CD4-positive, alpha-beta memory T cell (primary cell): ENCODE measurements around the gene MYO1A. TPM values are rescaled to one million over a fixed set of nuclear protein-coding genes. Genes with fewer than 3 reads are reported as not detected.

ENCODE experiments used
- CTCF ChIA-PET: fragments of 350-600 bp; sonication (Branson Sonifier 250); formaldehyde crosslinking; loops from one replicate; lab custom pipeline; 2021; ENCODE audit warnings: inconsistent platforms; ENCODE audit not compliant: partially characterized antibody; lab: Charles Lee
- POLR2A ChIA-PET: fragments of 350-600 bp; sonication (Branson Sonifier 250); formaldehyde crosslinking; loops from one replicate; lab custom pipeline; 2021; ENCODE audit not compliant: partially characterized antibody; lab: Charles Lee
- DNase-seq, 5 donors: peaks; one replicate each; pipeline versions ENCODE4 v3.0.0 to v3.0.0-alpha.2; 2020 to 2022; ENCODE audit warnings: mixed read lengths in 1 of 5
- H3K27ac ChIP-seq: one replicate; pipeline ENCODE4 v1.7.0; 2013; ENCODE audit warnings: low read depth, low read length
- H3K27me3 ChIP-seq: 2 replicates; pipeline ENCODE4 v1.7.0; 2013; ENCODE audit warnings: mild to moderate bottlenecking, low read length, moderate library complexity; ENCODE audit not compliant: insufficient read depth
- H3K36me3 ChIP-seq: 2 replicates; pipeline ENCODE4 v1.7.0; 2013; ENCODE audit warnings: mild to moderate bottlenecking, low read length, moderate library complexity; ENCODE audit not compliant: insufficient read depth
- H3K4me1 ChIP-seq: 2 replicates; pipeline ENCODE4 v1.7.0; 2013; ENCODE audit warnings: mild to moderate bottlenecking, low read length, moderate library complexity; ENCODE audit not compliant: insufficient read depth
- H3K4me3 ChIP-seq, 2 donors: one replicate each; pipeline ENCODE4 v1.7.0; 2013; ENCODE audit warnings: low read length in 2 of 2, mild to moderate bottlenecking in 1 of 2
- H3K9me3 ChIP-seq, 2 donors: one replicate each; pipeline ENCODE4 v1.7.0; 2013; ENCODE audit warnings: low read length in 2 of 2, control low read depth in 1 of 2; ENCODE audit not compliant: control insufficient read depth in 1 of 2
- H3K27ac Mint-ChIP-seq, 7 donors: one replicate each; pipeline ENCODE4 v1.8.0; 2020 to 2021; ENCODE audit warnings: mixed read lengths in 7 of 7, mild to moderate bottlenecking in 6 of 7, inconsistent platforms in 3 of 7, moderate library complexity in 3 of 7
- H3K27me3 Mint-ChIP-seq, 2 donors: one replicate each; pipeline ENCODE4 v1.8.0; 2020 to 2021; ENCODE audit warnings: mixed read lengths in 2 of 2
- H3K36me3 Mint-ChIP-seq, 2 donors: one replicate each; pipeline ENCODE4 v1.8.0; 2020 to 2021; ENCODE audit warnings: mixed read lengths in 2 of 2, inconsistent platforms in 1 of 2, mild to moderate bottlenecking in 1 of 2
- H3K4me1 Mint-ChIP-seq, 4 donors: one replicate each; pipeline ENCODE4 v1.8.0; 2020 to 2021; ENCODE audit warnings: mixed read lengths in 4 of 4, mild to moderate bottlenecking in 1 of 4
- H3K4me3 Mint-ChIP-seq, 8 donors: one replicate each; pipeline ENCODE4 v1.8.0; 2020 to 2021; ENCODE audit warnings: mixed read lengths in 8 of 8, mild to moderate bottlenecking in 7 of 8, moderate library complexity in 6 of 8, inconsistent platforms in 3 of 8
- H3K9me3 Mint-ChIP-seq, 8 donors: one replicate each; pipeline ENCODE4 v1.8.0; 2020 to 2021; ENCODE audit warnings: mixed read lengths in 8 of 8, mild to moderate bottlenecking in 5 of 8, inconsistent platforms in 3 of 8, moderate library complexity in 1 of 8
- intact Hi-C: fragments of 100-400 bp; cut with micrococcal nuclease; formaldehyde crosslinking; loops from one replicate; pipeline ENCODE4 v1.15.1; 2023
- polyA plus RNA-seq, 2 donors: library from polyadenylated mRNA; unstranded; fragments of 300-500 nt; fragmentation: Illumina TruSeq; gene quantifications; one replicate each; pipeline ENCODE4 v1.2.3, GENCODE V29; 2021
- total RNA-seq, 2 experiments: library from RNA; stranded (reverse); gene quantifications; one replicate each; pipeline ENCODE4 v1.2.3, GENCODE V29; 2021

The MYO1A gene
- total and polyA plus RNA-seq, 4 experiments from 2014 or later = 1.2 to 3.0 TPM; not detected in 2

DNA sequence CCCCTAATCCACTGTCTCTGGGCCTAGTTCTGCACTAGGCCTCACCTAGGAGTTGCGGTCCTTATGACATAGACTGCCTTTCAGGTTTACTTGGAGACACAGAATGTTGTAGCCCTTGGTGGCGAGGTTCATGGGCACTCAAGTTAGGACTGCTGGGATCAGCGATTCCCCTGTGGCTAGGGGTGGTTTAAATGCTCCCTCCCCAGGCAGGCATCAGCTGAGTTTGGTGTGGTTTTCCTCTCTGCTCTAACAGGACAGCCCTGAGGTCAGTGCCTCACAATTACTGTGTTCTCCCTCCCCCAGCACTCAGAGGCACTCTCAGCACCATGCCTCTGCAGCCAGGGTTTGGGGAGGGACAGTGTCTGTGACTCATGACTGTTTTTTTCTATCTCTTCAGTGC, 70.3 kb downstream of the MYO1A start:
- Histone ChIP-seq H3K4me3 (no peak overlapping the region), H3K9me3 (no peaks in the 10 kb centered on the region), H3K4me1 (no peaks in the 10 kb centered on the region), H3K36me3 (no peaks in the 10 kb centered on the region), H3K27me3 (no peaks in the 10 kb centered on the region), H3K27ac (no peak overlapping the region)
- ChIA-PET CTCF (no interaction called here), POLR2A (no interaction called here)
- no peak overlapping the region for H3K4me3 Mint-ChIP-seq
- no peak for DNase-seq
- H3K9me3 Mint-ChIP-seq = peaks cover 0 to 2% (median 0%) of the 10 kb centered on the region in 8 donors
- no peak overlapping the region for H3K27ac Mint-ChIP-seq
- no peaks in the 10 kb centered on the region for H3K4me1 Mint-ChIP-seq
- intact Hi-C loops = no loop called here
- no peaks in the 10 kb centered on the region for H3K36me3 Mint-ChIP-seq
- H3K27me3 Mint-ChIP-seq = no peaks in the 10 kb centered on the region

Other genes with a start within 250 kb of the MYO1A start
- not detected for gene SDR9C7, start 115.7 kb downstream of the MYO1A start, total RNA-seq
- gene SDR9C7, start 115.7 kb downstream of the MYO1A start, polyA plus RNA-seq = not detected
- 1 to 10 TPM; 1.3 to 1.9 TPM for gene RDH16, start 92.5 kb downstream of the MYO1A start, total RNA-seq
- gene RDH16, start 92.5 kb downstream of the MYO1A start, polyA plus RNA-seq = under 1 TPM; 0.09 to 0.47 TPM
- 10 to 100 TPM; 10.8 to 12.2 TPM for gene ZBTB39, start 43.6 kb downstream of the MYO1A start, total RNA-seq
- 1 to 10 TPM in 1 of 2 donors, under 1 TPM in 1; 0.98 to 2.7 TPM for gene ZBTB39, start 43.6 kb downstream of the MYO1A start, polyA plus RNA-seq
- gene TAC3, start 33.6 kb downstream of the MYO1A start, total RNA-seq = not detected
- gene TAC3, start 33.6 kb downstream of the MYO1A start, polyA plus RNA-seq = under 1 TPM in 1 of 2 donors, not detected in 1; 0.36 TPM
- gene NEMP1, start 28.7 kb upstream of the MYO1A start, total RNA-seq = 10 to 100 TPM; 27.2 TPM
- 1 to 10 TPM; 4.6 to 6.5 TPM for gene NEMP1, start 28.7 kb upstream of the MYO1A start, polyA plus RNA-seq
- 10 to 100 TPM; 17.5 to 19.5 TPM for gene NAB2, start 39.0 kb upstream of the MYO1A start, total RNA-seq
- gene NAB2, start 39.0 kb upstream of the MYO1A start, polyA plus RNA-seq = 1 to 10 TPM in 1 of 2 donors, under 1 TPM in 1; 0.41 to 1.8 TPM
- 100 to 1,000 TPM; 399 to 424 TPM for gene STAT6, start 61.2 kb upstream of the MYO1A start, total RNA-seq
- 10 to 100 TPM; 78.4 to 91.7 TPM for gene STAT6, start 61.2 kb upstream of the MYO1A start, polyA plus RNA-seq
- gene LRP1, start 78.4 kb upstream of the MYO1A start, total RNA-seq = 10 to 100 TPM in 1 of 2 experiments, 1 to 10 TPM in 1; 9.7 to 11.6 TPM
- under 1 TPM in 1 of 2 donors, not detected in 1; 0.38 TPM for gene LRP1, start 78.4 kb upstream of the MYO1A start, polyA plus RNA-seq
- not detected for gene LRP1-AS, start 97.5 kb upstream of the MYO1A start, total RNA-seq
- gene LRP1-AS, start 97.5 kb upstream of the MYO1A start, polyA plus RNA-seq = not detected
- not detected for gene NXPH4, start 166.7 kb upstream of the MYO1A start, total RNA-seq
- not detected for gene NXPH4, start 166.7 kb upstream of the MYO1A start, polyA plus RNA-seq
- gene SHMT2, start 179.6 kb upstream of the MYO1A start, total RNA-seq = 10 to 100 TPM; 39.8 to 46.1 TPM
- 10 to 100 TPM; 42.1 to 44.3 TPM for gene SHMT2, start 179.6 kb upstream of the MYO1A start, polyA plus RNA-seq
- gene STAC3, start 201.1 kb upstream of the MYO1A start, total RNA-seq = 1 to 10 TPM; 2.7 to 3.0 TPM
- gene STAC3, start 201.1 kb upstream of the MYO1A start, polyA plus RNA-seq = under 1 TPM in 1 of 2 donors, not detected in 1; 0.61 TPM